Body of pancreas (tissue), 4 donors: ENCODE results near the gene ETFDH.

Experiments
- CTCF ChIP-seq, 7 experiments: fragments of 450-650 bp in 4 of 7; fragments of 200-600 bp in 3 of 7; sonication (generic) in 3 of 7; IDR thresholded peaks; one replicate each; pipeline ENCODE4 v1.5.1; 2016 to 2019; ENCODE audit warnings: antibody characterized with exemption in 7 of 7
- POLR2A ChIP-seq, 3 donors: fragments of 450-650 bp; IDR thresholded peaks; one replicate each; pipeline ENCODE4 v1.6.1; 2016; ENCODE audit warnings: antibody characterized with exemption in 3 of 3, mild to moderate bottlenecking in 2 of 3

GRCh38 chr4:158644356-158644755 is 27.7 kb upstream of the ETFDH start:
- TF ChIP-seq CTCF (IDR thresholded peaks at IDR 0.05) (no peak), POLR2A (IDR thresholded peaks at IDR 0.05) (no peak)
